Measurements from ENCODE around the gene CLN5. TPM values are rescaled to one million over a fixed set of nuclear protein-coding genes. Genes with fewer than 3 reads are reported as not detected.

CLN5 gene
- total RNA-seq, 1 donor from 2014 or later: 23.6 TPM

GRCh38 chr13:77040076-77040475 is 48.2 kb downstream of the CLN5 start:
- Mint-ChIP-seq H3K4me3 (no peak overlapping the region), H3K36me3 (ENCODE audit: low read depth) (peaks cover 10% of the 10 kb centered on the region), H3K4me1 (no peaks in the 10 kb centered on the region), H3K27ac (no peak overlapping the region), H3K9me3 (no peaks in the 10 kb centered on the region), H3K27me3 (no peaks in the 10 kb centered on the region)
- ATAC-seq (ENCODE audit: low read depth): no peak
- no peak for DNase-seq
- ChIA-PET CTCF (no interaction called here), POLR2A (no interaction called here)
- no peak for TF ChIP-seq CTCF (IDR thresholded peaks at IDR 0.05)
- intact Hi-C loops (cut with micrococcal nuclease): no loop called here

GRCh38 chr13:77040835-77041234 is 49.0 kb downstream of the CLN5 start:
- ATAC-seq (ENCODE audit: low read depth) (no peak), DNase-seq (no peak)
- no peak for TF ChIP-seq CTCF (IDR thresholded peaks at IDR 0.05)
- peaks cover 17% of the 10 kb centered on the region for H3K36me3 Mint-ChIP-seq (ENCODE audit: low read depth)
- no peak overlapping the region for H3K27ac Mint-ChIP-seq
- no peaks in the 10 kb centered on the region for H3K4me1 Mint-ChIP-seq
- no peaks in the 10 kb centered on the region for H3K27me3 Mint-ChIP-seq
- CTCF ChIA-PET: no interaction called here
- H3K4me3 Mint-ChIP-seq: no peak overlapping the region
- POLR2A ChIA-PET: interaction anchor here (1.0 kb wide), 1 partner anchor 14 kb away, joined by 3 read pairs; the partner anchor contains the start of gene FBXL3
- H3K9me3 Mint-ChIP-seq: no peaks in the 10 kb centered on the region
- intact Hi-C loops (cut with micrococcal nuclease): no loop called here

GRCh38 chr13:77042566-77043177 is 50.8 kb downstream of the CLN5 start:
- CTCF ChIA-PET: interaction anchor here (0.6 kb wide), 1 partner anchor 171 kb away, joined by 3 read pairs; no protein-coding TSS in a partner anchor

GRCh38 chr13:77047649-77048343 is 55.9 kb downstream of the CLN5 start:
- no peaks in the 10 kb centered on the region for H3K9me3 Mint-ChIP-seq
- no peak for TF ChIP-seq CTCF (IDR thresholded peaks at IDR 0.05)
- peak overlapping the region; percentile 32 for H3K27ac Mint-ChIP-seq
- intact Hi-C loops (cut with micrococcal nuclease): no loop called here
- no peak overlapping the region for H3K4me3 Mint-ChIP-seq
- ATAC-seq (ENCODE audit: low read depth) (no peak), DNase-seq (no peak)
- POLR2A ChIA-PET: interaction anchor here (0.6 to 0.9 kb wide), 2 partner anchors 8 to 45 kb away, joined by 4 read pairs; no protein-coding TSS in a partner anchor
- no peaks in the 10 kb centered on the region for H3K27me3 Mint-ChIP-seq
- H3K4me1 Mint-ChIP-seq: peaks cover 10% of the 10 kb centered on the region
- peaks cover 79% of the 10 kb centered on the region for H3K36me3 Mint-ChIP-seq (ENCODE audit: low read depth)
- CTCF ChIA-PET: no interaction called here

More at GRCh38 chr13:77042566-77043177, 50.8 kb downstream of the CLN5 start:
- Mint-ChIP-seq H3K36me3 (ENCODE audit: low read depth) (peaks cover 32% of the 10 kb centered on the region), H3K4me1 (no peaks in the 10 kb centered on the region), H3K9me3 (no peaks in the 10 kb centered on the region), H3K27ac (peak overlapping the region; percentile 46), H3K27me3 (no peaks in the 10 kb centered on the region), H3K4me3 (no peak overlapping the region)
- intact Hi-C loops (cut with micrococcal nuclease): no loop called here
- no peak for TF ChIP-seq CTCF (IDR thresholded peaks at IDR 0.05)
- POLR2A ChIA-PET: interaction anchor here (1.0 to 1.4 kb wide), 2 partner anchors 11 to 16 kb away, joined by 3 to 10 read pairs; partner anchors contain the start of gene FBXL3
- no peak for ATAC-seq (ENCODE audit: low read depth)
- no peak for DNase-seq

GRCh38 chr13:77048681-77049080 is 56.8 kb downstream of the CLN5 start:
- DNase-seq (no peak), ATAC-seq (ENCODE audit: low read depth) (no peak)
- H3K27ac Mint-ChIP-seq: peak overlapping the region; percentile 31
- intact Hi-C loops (cut with micrococcal nuclease): no loop called here
- no peak overlapping the region for H3K4me3 Mint-ChIP-seq
- CTCF ChIA-PET: no interaction called here
- TF ChIP-seq CTCF (IDR thresholded peaks at IDR 0.05): no peak
- no peaks in the 10 kb centered on the region for H3K27me3 Mint-ChIP-seq
- H3K36me3 Mint-ChIP-seq (ENCODE audit: low read depth): peaks cover 83% of the 10 kb centered on the region
- H3K9me3 Mint-ChIP-seq: no peaks in the 10 kb centered on the region
- H3K4me1 Mint-ChIP-seq: peaks cover 10% of the 10 kb centered on the region
- POLR2A ChIA-PET: interaction anchor here (0.9 kb wide), 1 partner anchor 45 kb away, joined by 4 read pairs; no protein-coding TSS in a partner anchor

All from activated B cell treated with CpG ODN at 0.5 μM for 24 hours (primary cell).